ENCODE measurements around the gene FPR3.

Gene FPR3

GRCh38 chr19:51779181-51779580 is 15.8 kb upstream of the FPR3 start:
- Histone ChIP-seq H2BK12ac (ENCODE audit: low read length in 2 of 2) (no peak overlapping the region), H3K23ac (ENCODE audit: low read length in 2 of 2) (no peak overlapping the region), H2BK5ac (ENCODE audit: low read depth, low read length, poor library complexity, severe bottlenecking) (no peak overlapping the region), H3K18ac (ENCODE audit: low read depth in 1 of 2, low read length in 2 of 2) (no peak overlapping the region), H3K4ac (ENCODE audit: low read depth in 1 of 2, low read length in 2 of 2) (no peak overlapping the region), H3K4me3 (ENCODE audit: insufficient read depth in 1 of 2, low read depth in 1 of 2, low read length in 2 of 2) (no peak overlapping the region), H4K91ac (ENCODE audit: low read length) (no peak overlapping the region), H3K9me3 (ENCODE audit: control insufficient read depth, low read length) (no peaks in the 10 kb centered on the region), H3K4me1 (ENCODE audit: control insufficient read depth, insufficient read depth, low read depth, low read length) (peaks cover 1% of the 10 kb centered on the region), H3K4me2 (ENCODE audit: low read length, poor library complexity, severe bottlenecking) (no peak overlapping the region), H3K27ac (ENCODE audit: low read length, poor library complexity, severe bottlenecking) (no peak overlapping the region), H3K9ac (ENCODE audit: low read length) (no peak overlapping the region), H3K79me1 (replicated peaks; ENCODE audit: low read length, poor library complexity, severe bottlenecking) (no peaks in the 10 kb centered on the region), H3K27me3 (ENCODE audit: control insufficient read depth in 1 of 2, insufficient read depth in 1 of 2, low read length in 2 of 2) (no peaks in the 10 kb centered on the region), H2BK15ac (ENCODE audit: low read depth, poor library complexity, severe bottlenecking) (no peak overlapping the region), H2BK120ac (ENCODE audit: low read depth, low read length) (no peak overlapping the region), H3K36me3 (ENCODE audit: control insufficient read depth in 1 of 2, insufficient read depth in 2 of 2, low read depth in 1 of 2, low read length in 2 of 2) (no peaks in the 10 kb centered on the region), H3K14ac (ENCODE audit: low read length in 2 of 2) (no peak overlapping the region), H4K8ac (ENCODE audit: low read length) (no peak overlapping the region), H2AK5ac (ENCODE audit: low read length, severe bottlenecking) (no peak overlapping the region), H2AFZ (ENCODE audit: low read depth, low read length) (no peak overlapping the region)
- no peak for DNase-seq
- WGBS: 40% methylated on average over 1 of the region's 1 CpG

- H3K79me1 ChIP-seq (replicated peaks; ENCODE audit: low read length, poor library complexity, severe bottlenecking): no peaks in the 10 kb centered on the region
- 38% methylated on average over 1 of the region's 2 CpGs for WGBS
- H2BK120ac ChIP-seq (ENCODE audit: low read depth, low read length): no peak overlapping the region
- no peaks in the 10 kb centered on the region for H3K9me3 ChIP-seq (ENCODE audit: control insufficient read depth, low read length)
- no peak overlapping the region for H3K4ac ChIP-seq (ENCODE audit: low read depth in 1 of 2, low read length in 2 of 2)
- H3K23ac ChIP-seq (ENCODE audit: low read length in 2 of 2): no peak overlapping the region
- H3K18ac ChIP-seq (ENCODE audit: low read depth in 1 of 2, low read length in 2 of 2): no peak overlapping the region
- H3K4me3 ChIP-seq (ENCODE audit: insufficient read depth in 1 of 2, low read depth in 1 of 2, low read length in 2 of 2): no peak overlapping the region
- no peak overlapping the region for H3K14ac ChIP-seq (ENCODE audit: low read length in 2 of 2)
- no peak overlapping the region for H2AK5ac ChIP-seq (ENCODE audit: low read length, severe bottlenecking)
- no peaks in the 10 kb centered on the region for H3K27me3 ChIP-seq (ENCODE audit: control insufficient read depth in 1 of 2, insufficient read depth in 1 of 2, low read length in 2 of 2)
- H2BK12ac ChIP-seq (ENCODE audit: low read length in 2 of 2): no peak overlapping the region
- no peak overlapping the region for H3K9ac ChIP-seq (ENCODE audit: low read length)
- H3K27ac ChIP-seq (ENCODE audit: low read length, poor library complexity, severe bottlenecking): no peak overlapping the region
- no peak overlapping the region for H2AFZ ChIP-seq (ENCODE audit: low read depth, low read length)
- no peak overlapping the region for H3K4me2 ChIP-seq (ENCODE audit: low read length, poor library complexity, severe bottlenecking)
- no peak overlapping the region for H4K91ac ChIP-seq (ENCODE audit: low read length)
- no peak overlapping the region for H4K8ac ChIP-seq (ENCODE audit: low read length)
- peaks cover 1% of the 10 kb centered on the region for H3K4me1 ChIP-seq (ENCODE audit: control insufficient read depth, insufficient read depth, low read depth, low read length)
- H3K36me3 ChIP-seq (ENCODE audit: control insufficient read depth in 1 of 2, insufficient read depth in 2 of 2, low read depth in 1 of 2, low read length in 2 of 2): no peaks in the 10 kb centered on the region
- H2BK15ac ChIP-seq (ENCODE audit: low read depth, poor library complexity, severe bottlenecking): no peak overlapping the region
- H2BK5ac ChIP-seq (ENCODE audit: low read depth, low read length, poor library complexity, severe bottlenecking): no peak overlapping the region
- no peak for DNase-seq
Observed at GRCh38 chr19:51779703-51780102, 15.3 kb upstream of the FPR3 start.

- no peaks in the 10 kb centered on the region for H3K27me3 ChIP-seq (ENCODE audit: control insufficient read depth in 1 of 2, insufficient read depth in 1 of 2, low read length in 2 of 2)
- no peak overlapping the region for H2BK15ac ChIP-seq (ENCODE audit: low read depth, poor library complexity, severe bottlenecking)
- H3K4me1 ChIP-seq (ENCODE audit: control insufficient read depth, insufficient read depth, low read depth, low read length): peaks cover 1% of the 10 kb centered on the region
- H3K18ac ChIP-seq (ENCODE audit: low read depth in 1 of 2, low read length in 2 of 2): no peak overlapping the region
- no peak overlapping the region for H3K4me2 ChIP-seq (ENCODE audit: low read length, poor library complexity, severe bottlenecking)
- H2AK5ac ChIP-seq (ENCODE audit: low read length, severe bottlenecking): no peak overlapping the region
- H2BK12ac ChIP-seq (ENCODE audit: low read length in 2 of 2): no peak overlapping the region
- no peak overlapping the region for H3K4me3 ChIP-seq (ENCODE audit: insufficient read depth in 1 of 2, low read depth in 1 of 2, low read length in 2 of 2)
- 27% methylated on average over 1 of the region's 2 CpGs for WGBS
- H3K4ac ChIP-seq (ENCODE audit: low read depth in 1 of 2, low read length in 2 of 2): no peak overlapping the region
- no peaks in the 10 kb centered on the region for H3K79me1 ChIP-seq (replicated peaks; ENCODE audit: low read length, poor library complexity, severe bottlenecking)
- H2BK120ac ChIP-seq (ENCODE audit: low read depth, low read length): no peak overlapping the region
- H3K36me3 ChIP-seq (ENCODE audit: control insufficient read depth in 1 of 2, insufficient read depth in 2 of 2, low read depth in 1 of 2, low read length in 2 of 2): no peaks in the 10 kb centered on the region
- DNase-seq: no peak
- H2AFZ ChIP-seq (ENCODE audit: low read depth, low read length): no peak overlapping the region
- H4K91ac ChIP-seq (ENCODE audit: low read length): no peak overlapping the region
- H3K9ac ChIP-seq (ENCODE audit: low read length): no peak overlapping the region
- H2BK5ac ChIP-seq (ENCODE audit: low read depth, low read length, poor library complexity, severe bottlenecking): no peak overlapping the region
- no peak overlapping the region for H3K14ac ChIP-seq (ENCODE audit: low read length in 2 of 2)
- no peak overlapping the region for H3K27ac ChIP-seq (ENCODE audit: low read length, poor library complexity, severe bottlenecking)
- no peaks in the 10 kb centered on the region for H3K9me3 ChIP-seq (ENCODE audit: control insufficient read depth, low read length)
- no peak overlapping the region for H4K8ac ChIP-seq (ENCODE audit: low read length)
- H3K23ac ChIP-seq (ENCODE audit: low read length in 2 of 2): no peak overlapping the region
Observed at GRCh38 chr19:51780270-51780669, 14.7 kb upstream of the FPR3 start.

GRCh38 chr19:51781999-51782398 is 13.0 kb upstream of the FPR3 start:
- Histone ChIP-seq H3K4ac (ENCODE audit: low read depth in 1 of 2, low read length in 2 of 2) (no peak overlapping the region), H4K91ac (ENCODE audit: low read length) (no peak overlapping the region), H3K9ac (ENCODE audit: low read length) (no peak overlapping the region), H3K18ac (ENCODE audit: low read depth in 1 of 2, low read length in 2 of 2) (no peak overlapping the region), H2BK120ac (ENCODE audit: low read depth, low read length) (no peak overlapping the region), H2AK5ac (ENCODE audit: low read length, severe bottlenecking) (no peak overlapping the region), H2BK12ac (ENCODE audit: low read length in 2 of 2) (no peak overlapping the region), H3K27ac (ENCODE audit: low read length, poor library complexity, severe bottlenecking) (no peak overlapping the region), H3K79me1 (replicated peaks; ENCODE audit: low read length, poor library complexity, severe bottlenecking) (no peaks in the 10 kb centered on the region), H3K27me3 (ENCODE audit: control insufficient read depth in 1 of 2, insufficient read depth in 1 of 2, low read length in 2 of 2) (no peaks in the 10 kb centered on the region), H3K4me3 (ENCODE audit: insufficient read depth in 1 of 2, low read depth in 1 of 2, low read length in 2 of 2) (no peak overlapping the region), H3K4me1 (ENCODE audit: control insufficient read depth, insufficient read depth, low read depth, low read length) (peaks cover 1% of the 10 kb centered on the region), H3K4me2 (ENCODE audit: low read length, poor library complexity, severe bottlenecking) (no peak overlapping the region), H2BK15ac (ENCODE audit: low read depth, poor library complexity, severe bottlenecking) (no peak overlapping the region), H3K14ac (ENCODE audit: low read length in 2 of 2) (no peak overlapping the region), H4K8ac (ENCODE audit: low read length) (no peak overlapping the region), H3K23ac (ENCODE audit: low read length in 2 of 2) (no peak overlapping the region), H3K36me3 (ENCODE audit: control insufficient read depth in 1 of 2, insufficient read depth in 2 of 2, low read depth in 1 of 2, low read length in 2 of 2) (no peaks in the 10 kb centered on the region), H3K9me3 (ENCODE audit: control insufficient read depth, low read length) (no peaks in the 10 kb centered on the region), H2AFZ (ENCODE audit: low read depth, low read length) (no peak overlapping the region), H2BK5ac (ENCODE audit: low read depth, low read length, poor library complexity, severe bottlenecking) (no peak overlapping the region)
- DNase-seq: no peak
- 52% methylated on average over 3 of the region's 3 CpGs for WGBS
